ENCODE data around the gene MT2A.

Gene MT2A

GRCh38 chr16:56588781-56589140 lies 19.6 kb upstream of the MT2A start:
- no peak for DNase-seq (ENCODE audit: low spot score)
- no peak for TF ChIP-seq CTCF (IDR thresholded peaks at IDR 0.05; ENCODE audit: extremely low read depth, missing control alignments)

GRCh38 chr16:56589141-56590039 lies 19.0 kb upstream of the MT2A start, which contains the start of gene MT3:
Gene MT3, plus strand, starts transcription at chr16:56589528. Its CDS starts 63 bp downstream, at chr16:56589591.
- DNase-seq (ENCODE audit: low spot score), result no peak
- TF ChIP-seq CTCF (IDR thresholded peaks at IDR 0.05; ENCODE audit: extremely low read depth, missing control alignments), result no peak

- no peak for TF ChIP-seq CTCF (IDR thresholded peaks at IDR 0.05; ENCODE audit: extremely low read depth, missing control alignments)
- no peak for DNase-seq (ENCODE audit: low spot score)
Measured at GRCh38 chr16:56591377-56592060, 16.9 kb upstream of the MT2A start.

- DNase-seq (ENCODE audit: low spot score), result no peak
- TF ChIP-seq CTCF (IDR thresholded peaks at IDR 0.05; ENCODE audit: extremely low read depth, missing control alignments), result no peak
Measured at GRCh38 chr16:56593573-56594291, 14.7 kb upstream of the MT2A start.

- no peak for DNase-seq (ENCODE audit: low spot score)
- no peak for TF ChIP-seq CTCF (IDR thresholded peaks at IDR 0.05; ENCODE audit: extremely low read depth, missing control alignments)
Measured at GRCh38 chr16:56594292-56594619, 14.1 kb upstream of the MT2A start.

- DNase-seq (ENCODE audit: low spot score), result peak; percentile 69
- TF ChIP-seq CTCF (IDR thresholded peaks at IDR 0.05; ENCODE audit: extremely low read depth, missing control alignments), result peak; percentile 69
Measured at GRCh38 chr16:56600398-56600999, 7.9 kb upstream of the MT2A start.

All from GM20000 (cell line).